HUDEP-2 (cell line): ENCODE data around the gene KRT79.

Source experiments
- DNase-seq, 76 experiments: peaks; one replicate each; lab custom pipeline; 2025; ENCODE audit not compliant: unreplicated experiment in 76 of 76; lab: John Stamatoyannopoulos, UW

The KRT79 gene

DNA sequence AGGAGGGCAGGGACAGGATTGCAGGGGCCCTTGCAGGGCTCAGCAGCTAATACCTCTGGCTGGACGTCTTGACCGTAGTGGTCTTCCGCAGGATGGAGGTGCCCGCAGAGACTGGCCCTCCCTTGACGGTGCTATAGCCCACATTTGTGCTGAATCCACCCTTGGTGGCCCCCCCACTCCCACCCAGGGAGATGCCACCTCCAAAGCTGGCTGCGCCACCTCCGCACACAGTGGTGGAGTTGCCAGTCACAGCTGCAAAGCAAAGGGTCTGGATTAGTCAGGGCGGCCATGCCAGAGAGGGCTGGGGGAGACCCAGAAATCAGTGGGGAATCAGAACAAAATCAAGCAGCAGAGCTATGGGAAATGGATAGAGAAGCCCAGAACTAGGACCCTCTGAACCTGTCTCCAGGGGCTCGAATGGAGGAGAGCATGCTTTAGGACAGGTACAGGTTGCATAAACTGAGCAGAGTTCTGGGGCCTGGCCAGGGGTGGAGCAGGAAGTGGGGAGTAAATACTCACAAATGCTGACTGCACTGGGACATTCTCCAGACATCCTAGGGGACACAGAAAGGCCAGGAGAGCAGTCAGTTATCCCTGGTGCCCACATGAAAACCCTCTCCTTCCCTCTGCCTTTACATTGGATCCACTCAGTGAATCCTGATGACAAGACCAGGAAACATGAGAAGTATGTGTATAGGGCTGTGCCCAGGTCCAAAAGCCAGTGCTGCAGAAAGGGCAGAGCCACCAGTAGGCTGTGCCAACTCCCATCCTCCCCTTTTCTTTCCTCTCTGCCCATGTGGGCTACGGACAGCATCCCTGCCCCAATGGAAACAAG, 12.1 kb downstream of the KRT79 start:
- DNase-seq, result no peak

DNA sequence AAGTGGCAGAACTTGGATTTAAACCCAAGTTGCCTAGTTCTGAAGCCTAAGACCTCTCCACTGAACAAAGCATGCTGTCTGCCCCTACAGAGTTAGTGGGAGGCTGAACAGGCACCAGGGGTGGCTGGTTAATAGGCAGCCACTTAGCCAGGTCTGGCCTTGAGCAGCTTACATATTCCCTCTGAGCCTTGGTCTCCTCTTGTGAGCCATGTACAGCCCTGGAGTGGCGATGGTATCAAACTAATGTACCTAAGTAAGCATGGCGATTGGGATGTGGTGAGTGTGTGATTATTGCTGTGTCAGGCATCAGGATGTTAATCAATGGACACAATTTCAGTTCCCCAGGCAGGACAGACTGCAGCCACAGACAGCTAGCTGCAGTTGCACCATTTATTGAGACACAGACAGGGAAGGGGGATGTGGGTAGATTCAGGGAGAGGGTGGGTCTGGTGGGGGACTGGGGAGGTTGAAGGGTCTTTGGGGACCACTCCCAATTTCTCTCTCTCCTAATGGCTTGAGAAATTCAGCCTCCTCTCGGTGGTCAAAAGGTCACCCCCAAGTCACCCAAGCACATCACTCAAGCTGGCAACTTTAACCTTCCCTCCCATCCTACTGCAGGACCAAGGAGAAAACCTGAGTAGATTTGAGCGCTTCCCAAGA, 12.9 kb downstream of the KRT79 start:
- no peak for DNase-seq

DNA sequence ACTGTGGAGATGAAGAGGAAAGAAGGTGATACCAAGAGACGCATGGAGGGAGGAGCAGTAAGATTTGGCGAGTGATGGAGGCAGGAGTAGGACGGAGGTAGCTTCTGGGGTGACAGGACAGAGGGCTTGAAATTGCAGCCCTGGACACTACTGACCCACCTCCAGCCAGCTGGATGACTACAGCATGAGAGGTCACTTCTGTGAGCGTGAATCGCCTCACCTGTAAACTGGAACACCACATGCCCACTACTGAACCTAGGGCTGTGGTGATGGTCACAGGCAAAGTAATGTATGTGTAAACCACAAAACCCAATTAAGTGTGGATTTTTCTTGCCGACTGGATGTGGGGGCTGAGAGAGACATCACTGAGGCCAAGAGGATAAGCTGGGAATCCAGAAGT, 13.6 kb downstream of the KRT79 start:
- DNase-seq, result no peak

DNA sequence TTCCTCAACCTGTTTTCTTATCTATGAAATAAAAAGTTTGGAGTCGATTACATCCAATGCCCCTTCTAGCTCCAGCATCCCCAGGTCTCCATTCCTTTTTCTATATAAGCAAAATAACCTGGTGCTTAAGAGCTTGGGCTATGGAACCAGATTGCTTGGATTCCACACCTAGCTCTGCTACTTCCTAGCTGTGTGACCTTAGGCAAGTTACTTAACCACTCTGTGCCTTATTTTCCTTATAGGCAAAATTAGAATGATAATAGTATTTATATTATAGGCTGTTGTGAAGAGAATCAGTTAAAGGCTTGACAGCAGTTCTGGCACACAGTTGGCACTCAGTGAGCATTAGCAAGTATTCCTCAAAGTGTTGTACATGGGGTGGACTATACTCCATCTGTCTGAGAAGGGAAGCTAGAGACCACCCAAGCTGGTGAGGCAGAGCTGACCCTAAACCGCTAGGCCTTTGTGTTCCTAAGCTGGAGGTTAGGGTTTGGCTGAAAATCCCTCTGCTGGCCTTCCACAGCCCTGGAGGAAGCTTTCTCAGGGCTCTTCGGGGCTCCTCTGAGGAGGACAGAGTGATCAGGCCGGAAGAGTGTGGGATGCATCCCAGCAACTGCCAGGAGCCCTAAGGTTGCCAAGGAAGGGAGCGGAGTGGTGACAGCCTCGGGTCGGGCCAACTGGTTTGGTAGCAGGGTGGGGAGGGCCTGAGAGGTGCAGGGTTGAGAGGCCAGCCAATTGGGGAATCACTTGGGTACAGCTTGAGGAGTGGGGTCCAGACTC, 14.2 kb downstream of the KRT79 start:
- no peak for DNase-seq

DNA sequence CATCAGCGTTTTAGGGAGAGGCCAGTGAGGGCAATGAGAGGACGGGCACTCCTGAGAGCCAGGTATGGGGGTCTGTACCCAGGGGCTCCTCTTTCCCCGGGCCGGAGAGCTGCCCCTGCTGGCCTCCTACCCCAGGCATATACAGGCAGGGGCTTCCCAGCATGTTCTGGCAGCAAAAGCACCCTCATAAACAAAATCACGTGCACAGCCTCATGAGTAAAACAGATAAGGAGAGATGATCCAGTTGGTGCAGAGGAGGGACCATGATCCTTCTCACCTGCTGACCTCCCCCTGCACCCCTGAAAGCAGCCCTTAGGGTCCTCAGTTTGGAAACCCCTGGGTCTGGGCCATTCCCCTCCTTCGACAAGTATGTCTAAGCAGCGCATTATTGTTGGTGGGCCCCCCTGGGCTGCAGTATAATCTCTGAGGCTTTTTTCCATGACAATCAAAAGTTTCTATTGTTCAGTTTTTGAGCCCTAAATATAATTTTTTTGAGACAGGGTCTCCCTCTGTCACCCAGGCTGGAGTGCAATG, 15.2 kb downstream of the KRT79 start:
- DNase-seq, result no peak

DNA sequence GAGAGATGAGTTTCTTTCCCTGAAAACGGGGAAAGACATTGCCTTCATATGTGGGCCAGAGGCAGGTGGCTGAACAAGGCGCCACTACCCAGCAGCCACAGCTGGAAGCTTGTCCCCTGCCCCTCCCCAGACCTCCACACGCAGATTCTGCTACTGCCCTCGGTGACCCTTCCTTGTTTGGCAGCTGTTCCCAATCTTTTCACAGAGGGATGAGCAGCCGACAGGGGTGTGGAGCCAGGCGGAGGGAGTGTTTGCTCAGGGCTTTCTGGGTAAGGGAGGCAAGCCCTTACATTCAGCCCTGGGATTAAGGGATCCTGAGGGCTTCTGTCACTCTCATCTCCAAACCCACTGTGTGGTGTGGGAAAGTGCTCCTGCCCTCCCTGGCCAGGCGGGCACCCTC, 15.7 kb downstream of the KRT79 start:
- no peak for DNase-seq

DNA sequence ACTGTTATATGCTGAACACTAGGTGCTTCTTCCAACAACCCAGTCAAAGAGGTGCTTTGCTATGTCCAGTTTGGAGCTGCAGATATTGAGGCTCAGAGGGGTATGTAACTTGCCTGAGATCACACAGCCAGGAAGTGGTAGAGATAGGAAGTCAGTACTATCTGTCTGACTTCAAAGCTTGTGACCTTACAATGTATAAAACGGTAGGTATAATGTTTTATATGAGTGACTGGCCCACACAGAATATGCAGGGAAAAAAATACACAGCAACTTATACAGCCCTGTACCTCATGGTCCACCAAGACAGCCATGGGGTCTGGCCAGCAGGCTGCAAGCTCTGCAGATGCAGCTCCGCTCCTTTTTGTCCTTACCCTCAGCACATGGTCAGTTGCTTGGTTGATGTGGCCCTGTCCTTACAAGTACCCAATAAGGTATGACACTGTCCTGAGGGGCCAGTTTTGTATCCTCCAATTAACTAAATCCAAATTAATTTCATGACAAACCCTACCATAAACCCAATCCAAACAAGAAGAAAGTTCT, 16.3 kb downstream of the KRT79 start:
- no peak for DNase-seq

DNA sequence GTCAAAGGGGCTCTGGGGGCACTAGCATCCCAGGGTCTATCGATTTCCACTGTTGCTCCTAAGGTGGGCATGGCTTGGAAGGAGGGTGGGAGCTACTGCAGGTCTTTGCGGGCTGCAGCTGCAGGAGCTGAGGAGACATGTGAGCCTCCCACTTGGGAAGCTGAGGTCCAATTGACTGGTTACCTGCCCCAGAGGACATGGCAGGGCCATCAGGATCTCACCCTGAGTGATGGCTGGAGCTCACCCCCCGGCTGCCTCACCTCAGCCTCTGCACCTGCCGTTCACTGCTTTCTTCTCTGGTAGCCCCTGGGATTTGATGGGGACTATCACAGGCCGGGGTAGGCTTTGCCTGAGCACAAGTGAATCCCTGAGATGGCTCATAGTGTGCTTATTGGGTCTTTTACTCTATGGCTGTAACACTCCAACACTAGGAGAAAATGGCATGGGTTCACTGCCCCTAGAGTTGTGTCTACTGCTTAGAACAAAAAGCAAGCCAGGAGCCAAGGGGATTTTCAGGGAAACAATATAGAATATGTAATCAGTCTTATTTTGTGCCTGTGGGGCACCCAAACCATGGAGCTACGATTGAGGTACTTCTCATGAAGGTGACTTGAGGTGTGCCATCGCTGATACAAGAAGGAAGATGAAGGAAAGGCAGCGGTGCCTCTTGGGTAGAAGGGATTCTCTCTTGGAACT, 17.0 kb downstream of the KRT79 start:
- no peak for DNase-seq

DNA sequence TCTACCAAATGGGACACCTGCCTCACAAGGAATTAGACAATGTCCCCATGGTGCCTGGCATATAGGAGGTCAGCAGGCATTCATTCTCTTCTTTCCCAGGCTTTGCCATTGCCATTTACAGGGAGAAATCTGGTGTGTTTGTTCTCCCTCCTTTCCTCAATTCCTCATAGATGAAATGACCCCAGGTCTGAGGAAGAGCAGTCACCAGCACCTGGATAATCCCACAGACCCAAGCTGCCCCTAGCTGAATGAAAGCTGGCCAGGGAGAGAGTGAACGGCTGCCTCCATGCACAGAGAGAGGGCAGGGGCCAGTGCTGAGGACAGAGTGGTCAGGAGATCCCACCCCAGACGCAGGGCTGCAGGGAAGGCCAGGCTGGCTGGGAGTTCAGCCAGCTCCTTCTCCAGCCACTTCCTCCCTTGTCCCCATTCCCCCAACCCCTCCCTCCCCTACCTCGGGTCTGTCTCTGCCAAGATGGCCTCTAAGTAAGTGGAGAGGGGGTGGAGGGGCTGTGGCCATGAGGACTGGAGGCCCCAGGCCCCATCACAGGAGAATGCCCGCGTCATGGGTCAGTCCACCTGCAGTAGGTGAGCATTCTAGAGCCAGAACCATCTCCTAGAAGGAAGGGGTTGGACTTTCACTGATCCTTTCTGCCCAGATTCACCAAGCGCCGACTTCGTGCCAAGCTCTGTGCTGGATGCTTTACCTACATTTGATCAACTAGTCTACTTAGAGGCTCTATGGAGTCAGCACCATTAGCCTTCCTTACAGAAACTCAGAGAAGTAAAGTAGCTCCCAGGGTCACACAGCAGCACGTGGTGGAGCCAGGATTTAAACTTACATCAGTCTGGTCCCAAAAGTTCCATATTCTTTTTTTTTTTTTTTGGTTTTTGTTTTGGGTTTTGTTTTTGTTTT, 18.2 kb downstream of the KRT79 start:
- DNase-seq, result no peak

DNA sequence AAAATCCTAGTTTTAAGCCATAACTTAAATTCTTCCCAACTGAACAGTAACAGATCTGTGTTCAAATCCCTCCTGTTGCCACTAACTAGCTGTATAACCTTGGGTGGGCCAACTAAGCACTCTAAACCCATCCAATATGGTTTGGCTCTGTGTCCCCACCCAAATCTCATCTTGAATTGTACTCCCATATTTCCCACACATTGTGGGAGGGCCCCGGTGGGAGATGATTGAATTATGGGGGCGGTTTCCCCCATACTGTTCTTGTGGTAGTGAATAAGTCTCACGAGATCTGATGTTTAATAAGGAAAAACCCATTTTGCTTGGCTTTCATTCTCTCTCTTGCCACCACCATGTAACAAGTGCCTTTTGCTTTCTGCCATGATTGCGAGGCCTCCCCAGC, 18.9 kb downstream of the KRT79 start:
- DNase-seq, result no peak

DNA sequence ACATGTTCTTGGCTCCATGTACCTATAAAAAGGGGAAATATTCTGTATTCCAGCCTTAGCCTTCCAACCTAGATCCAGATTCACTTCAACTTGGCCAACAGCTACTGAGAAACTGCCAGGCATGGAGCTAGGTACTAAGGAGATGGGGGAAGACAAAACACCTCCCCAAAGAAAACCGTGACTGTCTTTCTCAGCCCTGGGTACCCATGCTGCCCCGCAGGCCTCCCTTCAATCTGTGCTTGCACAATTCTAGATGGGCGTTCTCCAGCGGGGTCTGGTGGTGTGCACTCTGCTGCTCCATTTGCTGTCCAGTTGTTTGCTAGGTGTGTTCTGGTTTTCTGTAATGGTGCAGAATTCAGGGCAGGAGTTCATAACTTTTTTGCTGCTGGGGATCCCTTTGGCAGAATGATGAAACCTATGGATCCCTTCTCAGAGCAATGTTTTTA, 19.4 kb downstream of the KRT79 start:
- DNase-seq, result no peak

DNA sequence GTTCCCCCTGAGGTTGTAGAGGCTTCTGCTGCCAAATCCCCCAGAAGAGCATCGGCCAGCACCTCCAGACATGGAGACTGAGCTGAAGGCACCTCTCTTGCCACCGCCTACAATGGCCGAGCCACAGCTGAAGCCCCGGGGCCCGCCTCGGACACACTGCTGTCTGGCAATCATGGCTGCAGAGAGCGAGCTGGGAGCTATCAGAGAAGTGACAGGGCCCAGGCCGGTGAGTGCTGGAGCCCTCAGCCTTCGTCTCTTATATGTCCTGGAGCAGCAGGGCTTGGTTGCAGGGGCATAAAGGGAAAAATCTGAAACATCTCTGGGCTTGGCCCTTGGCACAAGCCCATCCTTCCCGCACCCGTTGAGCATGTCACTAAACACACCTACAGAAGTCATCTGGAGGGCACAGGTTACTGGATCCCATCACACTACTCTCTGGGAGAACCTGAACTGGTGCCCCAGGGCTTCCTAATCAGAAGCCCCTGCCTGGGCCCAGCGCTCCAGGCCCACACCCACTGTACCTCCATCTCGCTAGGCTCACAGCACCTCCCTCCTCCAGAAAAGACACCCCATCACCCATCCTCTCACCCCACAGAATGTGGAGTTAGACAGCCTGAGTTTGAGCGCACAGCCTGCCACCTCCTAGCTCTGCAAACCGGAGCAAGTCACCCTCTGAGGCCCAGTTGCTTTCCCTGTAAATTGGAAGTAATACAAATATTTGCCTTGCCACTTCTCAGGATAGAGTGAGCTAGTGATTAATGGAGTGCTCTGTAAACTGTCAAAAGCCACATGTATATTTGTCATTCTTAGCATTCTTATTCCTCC, 20.0 kb downstream of the KRT79 start, which contains the start of gene KRT4:
TSS of gene KRT4 (minus strand) at position 232 of the 825 bp plus-strand sequence. CDS start at position 174, 58 bp downstream.
- DNase-seq, result no peak

DNA sequence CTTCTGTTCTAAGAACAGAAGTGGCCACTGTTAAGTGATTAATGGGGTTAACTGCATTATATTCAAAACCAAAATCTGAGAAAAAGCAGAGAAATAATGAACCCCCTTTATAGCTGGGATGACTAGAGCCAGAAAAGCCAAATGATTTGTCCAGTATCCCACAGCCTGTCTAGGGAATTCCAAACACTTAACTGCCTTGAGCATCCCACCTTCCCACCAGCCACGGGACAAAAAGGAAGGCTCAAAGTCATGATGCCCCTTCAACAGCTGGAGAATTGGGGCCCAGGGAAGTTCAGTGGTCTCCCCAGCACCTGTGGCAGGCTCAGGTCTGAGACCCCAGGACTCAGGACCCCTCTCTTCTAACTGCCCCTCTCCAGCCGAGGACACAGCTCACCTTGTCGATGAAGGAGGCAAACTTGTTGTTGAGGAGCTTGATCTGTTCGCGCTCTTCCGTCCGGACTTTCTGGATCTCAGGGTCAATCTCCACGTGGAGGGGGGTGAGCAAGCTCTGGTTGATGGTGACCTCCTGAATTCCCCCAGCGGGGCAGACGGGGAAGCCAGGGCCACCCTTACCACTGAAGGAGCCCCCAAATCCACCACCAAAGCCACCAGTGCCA, 20.8 kb downstream of the KRT79 start:
- DNase-seq, result no peak

DNA sequence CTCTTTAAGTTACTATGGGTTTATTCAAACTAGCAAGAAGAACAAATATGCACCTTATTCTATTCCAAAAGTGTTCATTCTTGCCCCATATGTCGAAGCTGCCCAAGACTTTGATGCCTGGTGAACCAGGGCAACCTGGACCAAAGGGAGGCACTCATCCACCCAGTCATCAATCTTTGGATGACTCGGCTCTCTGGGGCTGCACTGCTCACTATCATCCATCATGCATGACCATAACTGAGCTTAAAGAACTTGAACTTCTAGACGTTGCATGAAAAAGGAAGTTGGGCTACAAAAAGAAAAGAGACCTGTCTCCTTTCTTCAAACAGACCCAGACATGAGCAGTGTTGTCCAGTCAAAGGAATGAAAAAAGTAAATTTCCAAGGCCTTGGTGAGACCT, 21.4 kb downstream of the KRT79 start:
- DNase-seq, result no peak

DNA sequence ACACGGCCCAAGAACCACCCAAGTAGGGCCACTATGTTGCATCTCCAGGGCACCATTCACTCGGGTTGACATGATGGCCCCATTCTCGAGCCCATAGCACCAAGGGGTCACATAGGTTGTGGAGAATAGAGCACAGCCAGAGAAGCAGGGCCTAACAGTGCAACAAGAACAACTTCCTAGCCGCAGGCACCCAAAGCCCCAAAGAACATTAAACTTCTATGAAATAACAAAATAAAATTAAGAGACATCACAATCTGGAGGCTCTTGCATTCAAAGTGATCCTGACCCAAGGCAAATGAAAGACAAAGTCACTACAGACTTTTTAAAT, 22.1 kb downstream of the KRT79 start:
- no peak for DNase-seq

DNA sequence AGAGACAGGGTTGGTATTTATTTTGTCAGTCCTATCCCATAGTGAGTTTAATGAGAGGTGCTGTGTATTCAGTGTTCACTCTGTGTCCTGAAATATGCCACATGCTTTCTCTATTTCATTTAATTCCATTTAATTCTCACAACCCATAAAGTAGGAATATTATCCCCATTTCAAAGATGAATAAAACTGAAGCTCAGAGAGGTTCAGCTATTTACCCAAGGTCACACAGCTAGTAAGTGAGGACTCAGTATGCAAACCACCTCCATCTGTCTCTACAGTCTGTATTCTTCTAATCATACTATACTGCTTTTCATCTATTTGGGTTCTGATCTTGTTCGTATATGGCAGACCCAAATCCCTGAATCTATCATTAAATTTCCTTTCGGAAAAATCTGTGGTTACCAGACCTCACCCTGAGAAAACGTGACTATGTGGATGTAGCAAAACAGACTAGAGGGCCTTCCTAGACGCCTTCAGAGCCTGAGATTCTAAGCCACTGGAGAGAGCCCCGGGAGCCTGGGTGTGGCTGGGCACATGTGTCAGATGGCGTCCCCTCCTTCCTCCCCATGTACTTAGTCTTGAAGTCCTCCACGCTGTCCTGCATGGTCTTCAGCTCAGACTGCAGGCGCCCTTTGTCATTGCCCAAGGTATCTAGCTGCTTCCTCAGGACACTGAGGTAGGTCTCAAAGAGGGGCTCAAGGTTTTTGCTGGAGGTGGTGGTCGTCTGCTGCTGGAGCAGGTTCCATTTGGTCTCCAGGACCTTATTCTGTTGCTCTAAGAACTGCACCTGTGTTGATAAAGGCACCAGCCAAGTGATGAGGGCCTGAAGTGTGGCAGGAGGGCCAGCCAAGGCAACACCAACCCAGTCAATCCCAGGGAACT, 22.7 kb downstream of the KRT79 start:
- DNase-seq, result no peak

DNA sequence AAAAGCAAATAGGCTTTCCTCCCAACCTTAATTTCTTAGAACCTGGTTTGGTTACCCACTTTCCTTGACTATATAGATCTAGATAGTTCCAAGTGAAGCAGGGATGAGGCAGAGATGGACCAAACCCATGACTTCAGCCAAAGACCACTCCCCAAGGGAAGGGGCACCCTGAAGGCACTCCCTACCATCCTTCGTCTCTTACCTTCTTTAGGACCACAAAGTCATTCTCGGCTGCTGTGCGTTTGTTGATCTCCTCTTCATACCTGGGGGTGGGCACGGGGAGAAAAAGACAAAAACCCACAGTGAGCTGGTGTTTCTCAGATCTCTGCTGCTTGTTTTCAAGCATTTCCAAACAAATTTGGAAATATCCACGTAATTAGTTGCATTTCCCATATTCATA, 23.6 kb downstream of the KRT79 start:
- no peak for DNase-seq
